Measurements from ENCODE around the gene PKIB. TPM values are rescaled to one million over a fixed set of nuclear protein-coding genes. Genes with fewer than 3 reads are reported as not detected.

The PKIB gene
- polyA plus RNA-seq, 1 donor (not counting 4 experiments of a cell fraction or from before 2014, with no cell fraction given): 8.7 TPM

- Histone ChIP-seq H3K4me2 (ENCODE audit: control insufficient read depth, extremely low read depth, insufficient read depth, low read depth, low read length) (no peak overlapping the region), H3K27ac (ENCODE audit: control insufficient read depth, insufficient read depth, low read length) (no peak overlapping the region), H3K9ac (ENCODE audit: control insufficient read depth, extremely low read depth, insufficient read depth, low read length) (no peak overlapping the region), H3K9me3 (ENCODE audit: control insufficient read depth, low read depth, low read length) (no peaks in the 10 kb centered on the region), H3K36me3 (ENCODE audit: control insufficient read depth in 2 of 2, extremely low read depth in 1 of 2, insufficient read depth in 2 of 2, low read length in 2 of 2) (no peaks in the 10 kb centered on the region), H3K4me3 (ENCODE audit: control insufficient read depth in 2 of 3, extremely low read depth in 1 of 3, insufficient read depth in 2 of 3, low read depth in 1 of 3, low read length in 3 of 3) (no peak overlapping the region), H4K20me1 (ENCODE audit: control insufficient read depth, extremely low read depth, insufficient read depth, low read length) (no peaks in the 10 kb centered on the region), H3K79me2 (ENCODE audit: control insufficient read depth, insufficient read depth, low read length) (no peaks in the 10 kb centered on the region), H3K27me3 (ENCODE audit: control insufficient read depth, extremely low read depth, insufficient read depth, low read length) (no peaks in the 10 kb centered on the region), H3K4me1 (ENCODE audit: control insufficient read depth, extremely low read depth, insufficient read depth, low read length) (peaks cover 12% of the 10 kb centered on the region), H3K9me1 (ENCODE audit: control insufficient read depth, extremely low read depth, insufficient read depth, low read length) (no peaks in the 10 kb centered on the region), H2AFZ (ENCODE audit: control insufficient read depth, low read length) (no peak overlapping the region)
- dilution Hi-C loops (cut with MboI; ENCODE audit: extremely low pct_ligation_motif_present, low sequenced_read_pairs): no loop called here
- DNase-seq (ENCODE audit: low read depth, low spot score) (no peak), FAIRE-seq (peak; percentile 76)
- no peak for TF ChIP-seq EZH2 (IDR thresholded peaks at IDR 0.05; ENCODE audit: low read length)
- no peak for TF ChIP-seq CTCF (optimal IDR thresholded peaks at IDR 0.05 in 1 of 3, IDR thresholded peaks at IDR 0.05 in 1 of 3, conservative IDR thresholded peaks at IDR 0.05 in 1 of 3; ENCODE audit: extremely low read depth in 1 of 3, insufficient read depth in 2 of 3, low read length in 3 of 3)
Measured at GRCh38 chr6:122649701-122650100, 39.5 kb downstream of the PKIB start.

- FAIRE-seq (no peak), DNase-seq (ENCODE audit: low read depth, low spot score) (no peak)
- H3K27ac ChIP-seq (ENCODE audit: control insufficient read depth, insufficient read depth, low read length): no peak overlapping the region
- H4K20me1 ChIP-seq (ENCODE audit: control insufficient read depth, extremely low read depth, insufficient read depth, low read length): no peaks in the 10 kb centered on the region
- no peak overlapping the region for H3K4me2 ChIP-seq (ENCODE audit: control insufficient read depth, extremely low read depth, insufficient read depth, low read depth, low read length)
- dilution Hi-C loops (cut with MboI; ENCODE audit: extremely low pct_ligation_motif_present, low sequenced_read_pairs): no loop called here
- no peaks in the 10 kb centered on the region for H3K27me3 ChIP-seq (ENCODE audit: control insufficient read depth, extremely low read depth, insufficient read depth, low read length)
- H3K36me3 ChIP-seq (ENCODE audit: control insufficient read depth in 2 of 2, extremely low read depth in 1 of 2, insufficient read depth in 2 of 2, low read length in 2 of 2): no peaks in the 10 kb centered on the region
- H3K9ac ChIP-seq (ENCODE audit: control insufficient read depth, extremely low read depth, insufficient read depth, low read length): no peak overlapping the region
- H3K9me1 ChIP-seq (ENCODE audit: control insufficient read depth, extremely low read depth, insufficient read depth, low read length): no peaks in the 10 kb centered on the region
- H2AFZ ChIP-seq (ENCODE audit: control insufficient read depth, low read length): no peak overlapping the region
- no peak overlapping the region for H3K4me3 ChIP-seq (ENCODE audit: control insufficient read depth in 2 of 3, extremely low read depth in 1 of 3, insufficient read depth in 2 of 3, low read depth in 1 of 3, low read length in 3 of 3)
- no peaks in the 10 kb centered on the region for H3K79me2 ChIP-seq (ENCODE audit: control insufficient read depth, insufficient read depth, low read length)
- peaks cover 12% of the 10 kb centered on the region for H3K4me1 ChIP-seq (ENCODE audit: control insufficient read depth, extremely low read depth, insufficient read depth, low read length)
- no peaks in the 10 kb centered on the region for H3K9me3 ChIP-seq (ENCODE audit: control insufficient read depth, low read depth, low read length)
- TF ChIP-seq CTCF (optimal IDR thresholded peaks at IDR 0.05 in 1 of 3, IDR thresholded peaks at IDR 0.05 in 1 of 3, conservative IDR thresholded peaks at IDR 0.05 in 1 of 3; ENCODE audit: extremely low read depth in 1 of 3, insufficient read depth in 2 of 3, low read length in 3 of 3): no peak
- TF ChIP-seq EZH2 (IDR thresholded peaks at IDR 0.05; ENCODE audit: low read length): no peak
Measured at GRCh38 chr6:122650403-122650802, 40.2 kb downstream of the PKIB start.
